Keratinocyte (primary cell): Measurements from ENCODE around the gene GRK3.

Source experiments
- EZH2 ChIP-seq: IDR thresholded peaks from one replicate; pipeline ENCODE4 v1.6.1; 2012; ENCODE audit warnings: inconsistent platforms, mild to moderate bottlenecking, low read length, moderate library complexity
- TF ChIP-seq, protein P1 (sequence below), 3 experiments: IDR thresholded peaks in 1 of 3; conservative IDR thresholded peaks in 1 of 3; optimal IDR thresholded peaks in 1 of 3; 2 replicates in 2 of 3; 3 replicates in 1 of 3; pipeline versions ENCODE3 to v1.5.1; 2011; ENCODE audit warnings: low read length in 3 of 3, mild to moderate bottlenecking in 3 of 3, moderate library complexity in 2 of 3, control low read depth in 1 of 3, inconsistent platforms in 1 of 3; ENCODE audit not compliant: insufficient read depth in 2 of 3; ENCODE audit errors: extremely low read depth in 1 of 3

GRCh38 chr22:25711491-25711890 is 147.0 kb downstream of the GRK3 start:
- TF ChIP-seq, protein P1, sequence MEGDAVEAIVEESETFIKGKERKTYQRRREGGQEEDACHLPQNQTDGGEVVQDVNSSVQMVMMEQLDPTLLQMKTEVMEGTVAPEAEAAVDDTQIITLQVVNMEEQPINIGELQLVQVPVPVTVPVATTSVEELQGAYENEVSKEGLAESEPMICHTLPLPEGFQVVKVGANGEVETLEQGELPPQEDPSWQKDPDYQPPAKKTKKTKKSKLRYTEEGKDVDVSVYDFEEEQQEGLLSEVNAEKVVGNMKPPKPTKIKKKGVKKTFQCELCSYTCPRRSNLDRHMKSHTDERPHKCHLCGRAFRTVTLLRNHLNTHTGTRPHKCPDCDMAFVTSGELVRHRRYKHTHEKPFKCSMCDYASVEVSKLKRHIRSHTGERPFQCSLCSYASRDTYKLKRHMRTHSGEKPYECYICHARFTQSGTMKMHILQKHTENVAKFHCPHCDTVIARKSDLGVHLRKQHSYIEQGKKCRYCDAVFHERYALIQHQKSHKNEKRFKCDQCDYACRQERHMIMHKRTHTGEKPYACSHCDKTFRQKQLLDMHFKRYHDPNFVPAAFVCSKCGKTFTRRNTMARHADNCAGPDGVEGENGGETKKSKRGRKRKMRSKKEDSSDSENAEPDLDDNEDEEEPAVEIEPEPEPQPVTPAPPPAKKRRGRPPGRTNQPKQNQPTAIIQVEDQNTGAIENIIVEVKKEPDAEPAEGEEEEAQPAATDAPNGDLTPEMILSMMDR (optimal IDR thresholded peaks at IDR 0.05 in 1 of 3, IDR thresholded peaks at IDR 0.05 in 1 of 3, conservative IDR thresholded peaks at IDR 0.05 in 1 of 3; ENCODE audit: extremely low read depth in 1 of 3, insufficient read depth in 2 of 3, low read length in 3 of 3), result no peak
- no peak for TF ChIP-seq EZH2
